ENCODE measurements around the gene PCDHA2. TPM values are rescaled to one million over a fixed set of nuclear protein-coding genes. Genes with fewer than 3 reads are reported as not detected.

The PCDHA2 gene
- not detected in 2 replicates for total RNA-seq

- Mint-ChIP-seq H3K9me3 (peaks cover 26% of the 10 kb centered on the region), H3K4me1 (no peaks in the 10 kb centered on the region), H3K27me3 (peaks cover 12% of the 10 kb centered on the region), H3K4me3 (no peak within 1 kb of the TSS), H3K27ac (no peak within 1 kb of the TSS), H3K36me3 (ENCODE audit: low read depth) (peaks cover 2% of the 10 kb centered on the region)
- DNase-seq (no peak), ATAC-seq (ENCODE audit: low read depth) (no peak)
- intact Hi-C loops (cut with micrococcal nuclease), result no loop called here
- TF ChIP-seq CTCF (IDR thresholded peaks at IDR 0.05), result no peak
- ChIA-PET CTCF (no interaction called here), POLR2A (no interaction called here)
These were observed at the start of gene PCDHA2 for GRCh38 chr5:140794595-140795258. TSS of gene PCDHA2 (plus strand) at chr5:140794852.

GRCh38 chr5:140753561-140753960 is 41.1 kb upstream of the PCDHA2 start:
- POLR2A ChIA-PET, result no interaction called here
- intact Hi-C loops (cut with micrococcal nuclease), result no loop called here
- peaks cover 66% of the 10 kb centered on the region for H3K9me3 Mint-ChIP-seq

DNA sequence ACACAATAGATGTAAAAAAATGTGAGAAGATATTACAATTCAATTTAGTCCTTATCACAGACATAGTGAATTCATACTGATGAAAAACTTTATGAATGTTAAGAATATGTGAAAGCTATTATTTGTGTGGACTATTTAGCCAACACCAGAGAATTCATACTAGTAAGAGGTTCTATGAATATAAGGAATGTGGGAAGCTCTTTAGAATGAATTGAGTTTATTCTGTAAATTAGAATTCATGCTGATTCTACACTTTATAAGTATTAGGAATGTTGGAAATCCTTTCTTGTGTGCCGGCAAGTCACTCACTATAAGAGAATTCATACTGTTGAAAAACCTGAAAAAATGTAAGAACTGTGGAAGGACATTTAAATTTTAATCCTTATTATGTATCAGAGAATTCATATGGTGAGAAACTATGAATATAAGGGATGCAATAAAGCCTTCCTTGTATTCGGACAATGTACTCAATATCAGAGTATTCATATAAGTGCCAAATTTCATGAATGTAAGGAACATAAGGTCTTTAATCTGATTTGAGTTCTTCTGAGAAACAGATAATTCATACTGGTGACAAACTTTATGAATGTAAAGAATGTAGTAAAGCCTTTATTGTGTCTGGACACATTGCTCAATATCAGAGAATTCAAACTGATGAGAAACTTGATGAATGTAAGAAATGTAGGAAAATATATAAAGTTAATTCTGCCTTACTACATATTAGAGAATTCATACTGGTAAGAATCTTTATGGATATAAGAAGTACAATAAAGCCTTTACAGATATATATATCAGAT is 30.3 kb upstream of the PCDHA2 start:
- peaks cover 15% of the 10 kb centered on the region for H3K36me3 Mint-ChIP-seq (ENCODE audit: low read depth)
- no peak for ATAC-seq (ENCODE audit: low read depth)
- no peak overlapping the region for H3K4me3 Mint-ChIP-seq
- ChIA-PET CTCF (no interaction called here), POLR2A (no interaction called here)
- H3K4me1 Mint-ChIP-seq, result no peaks in the 10 kb centered on the region
- peaks cover 52% of the 10 kb centered on the region for H3K9me3 Mint-ChIP-seq
- DNase-seq, result no peak
- intact Hi-C loops (cut with micrococcal nuclease), result no loop called here
- H3K27me3 Mint-ChIP-seq, result no peaks in the 10 kb centered on the region
- no peak for TF ChIP-seq CTCF (IDR thresholded peaks at IDR 0.05)
- H3K27ac Mint-ChIP-seq, result no peak overlapping the region

More at GRCh38 chr5:140753561-140753960, 41.1 kb upstream of the PCDHA2 start:
- CTCF ChIA-PET, result no interaction called here
- ATAC-seq (ENCODE audit: low read depth), result no peak
- Mint-ChIP-seq H3K4me3 (no peak overlapping the region), H3K36me3 (ENCODE audit: low read depth) (peaks cover 3% of the 10 kb centered on the region), H3K27ac (no peak overlapping the region), H3K27me3 (peaks cover 5% of the 10 kb centered on the region), H3K4me1 (no peaks in the 10 kb centered on the region)
- TF ChIP-seq CTCF (IDR thresholded peaks at IDR 0.05), result no peak
- DNase-seq, result no peak

DNA sequence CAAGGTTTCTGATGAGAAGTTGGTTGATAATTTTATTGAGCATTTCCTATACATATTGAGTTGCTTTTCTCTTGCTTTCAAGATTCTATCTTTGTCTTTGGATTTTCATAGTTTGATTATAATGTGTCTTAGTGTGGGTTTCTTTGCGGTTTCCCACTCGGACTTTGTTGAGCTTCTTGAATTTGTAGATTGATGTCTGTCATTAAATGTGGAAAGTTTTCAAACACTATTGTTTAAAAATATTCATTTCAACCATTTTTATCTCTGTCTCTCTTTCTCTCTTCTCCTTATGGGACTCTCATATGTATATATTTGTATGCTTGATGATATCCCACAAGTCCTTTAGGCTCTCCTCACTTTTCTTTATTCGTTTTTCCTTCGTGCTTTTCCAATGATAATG is 27.2 kb upstream of the PCDHA2 start:
- Mint-ChIP-seq H3K4me3 (no peak overlapping the region), H3K4me1 (no peaks in the 10 kb centered on the region), H3K27ac (no peak overlapping the region), H3K9me3 (peaks cover 47% of the 10 kb centered on the region), H3K36me3 (ENCODE audit: low read depth) (peaks cover 8% of the 10 kb centered on the region), H3K27me3 (no peaks in the 10 kb centered on the region)
- POLR2A ChIA-PET, result no interaction called here
- TF ChIP-seq CTCF (IDR thresholded peaks at IDR 0.05), result no peak
- intact Hi-C loops (cut with micrococcal nuclease), result no loop called here
- ATAC-seq (ENCODE audit: low read depth) (no peak), DNase-seq (no peak)
- CTCF ChIA-PET, result no interaction called here

DNA sequence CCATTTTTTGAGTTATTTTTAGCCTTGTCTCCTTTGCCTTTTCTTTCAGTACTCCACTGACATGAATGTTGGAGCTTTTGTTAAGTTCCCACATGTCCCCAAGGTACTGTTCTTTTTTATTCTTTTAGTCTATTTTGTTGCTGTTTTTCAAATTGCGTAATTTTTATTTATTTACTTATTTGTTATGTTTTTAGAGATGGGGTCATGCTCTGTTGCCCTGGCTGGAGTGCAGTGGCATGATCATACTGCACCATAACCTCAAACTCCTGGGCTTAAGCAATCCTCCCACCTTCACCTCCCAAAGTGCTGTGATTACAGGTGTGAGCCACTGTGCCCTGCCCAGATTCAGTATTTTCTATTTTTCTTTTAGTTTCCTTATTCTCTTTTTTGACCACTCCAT is 14.1 kb upstream of the PCDHA2 start:
- DNase-seq, result no peak
- POLR2A ChIA-PET, result no interaction called here
- Mint-ChIP-seq H3K27me3 (peaks cover 1% of the 10 kb centered on the region), H3K36me3 (ENCODE audit: low read depth) (peaks cover 2% of the 10 kb centered on the region), H3K9me3 (peaks cover 46% of the 10 kb centered on the region), H3K27ac (no peak overlapping the region), H3K4me1 (no peaks in the 10 kb centered on the region), H3K4me3 (no peak overlapping the region)
- no peak for ATAC-seq (ENCODE audit: low read depth)
- intact Hi-C loops (cut with micrococcal nuclease), result no loop called here
- CTCF ChIA-PET, result no interaction called here
- TF ChIP-seq CTCF (IDR thresholded peaks at IDR 0.05), result no peak

All from activated B cell treated with CpG ODN at 0.5 μM for 24 hours (primary cell).